NCI-H146 (cell line): ENCODE results near the gene C17orf78.
A peak's percentile ranks its signal among the peaks of the same experiment; 100 is the strongest.
"Not testable (repeated sequence)": the region's sequence is repeated elsewhere in the genome, so short reads cannot be mapped to it uniquely, and the experiment has no call there.

Experiments used
- DNase-seq: peaks from one replicate; lab custom pipeline; 2025; lab: John Stamatoyannopoulos, UW

The C17orf78 gene

DNA sequence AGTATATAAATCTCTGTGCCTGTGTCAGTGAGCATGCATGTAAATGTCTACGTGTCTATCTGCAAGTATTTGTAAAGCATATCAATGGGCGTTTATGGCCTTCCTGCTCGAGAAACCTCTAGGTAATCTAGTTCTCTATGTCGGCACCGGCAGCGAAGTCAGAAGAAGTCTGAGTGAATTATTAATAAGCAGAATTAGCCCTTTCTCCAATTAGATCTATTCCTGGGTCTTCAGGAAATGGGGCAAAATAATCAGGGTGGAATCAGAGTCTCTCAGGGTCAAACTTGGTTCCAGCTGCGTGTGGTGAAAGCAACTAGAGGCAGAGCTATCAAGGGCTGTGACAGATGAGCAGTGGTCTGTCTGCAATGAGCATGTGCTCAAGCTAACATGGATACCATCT is at the start of gene C17orf78:
Gene C17orf78 (plus strand): TSS at position 280 of the 400 bp plus-strand sequence. CDS start 108 bp downstream, at position 388.
- no peak for DNase-seq

DNA sequence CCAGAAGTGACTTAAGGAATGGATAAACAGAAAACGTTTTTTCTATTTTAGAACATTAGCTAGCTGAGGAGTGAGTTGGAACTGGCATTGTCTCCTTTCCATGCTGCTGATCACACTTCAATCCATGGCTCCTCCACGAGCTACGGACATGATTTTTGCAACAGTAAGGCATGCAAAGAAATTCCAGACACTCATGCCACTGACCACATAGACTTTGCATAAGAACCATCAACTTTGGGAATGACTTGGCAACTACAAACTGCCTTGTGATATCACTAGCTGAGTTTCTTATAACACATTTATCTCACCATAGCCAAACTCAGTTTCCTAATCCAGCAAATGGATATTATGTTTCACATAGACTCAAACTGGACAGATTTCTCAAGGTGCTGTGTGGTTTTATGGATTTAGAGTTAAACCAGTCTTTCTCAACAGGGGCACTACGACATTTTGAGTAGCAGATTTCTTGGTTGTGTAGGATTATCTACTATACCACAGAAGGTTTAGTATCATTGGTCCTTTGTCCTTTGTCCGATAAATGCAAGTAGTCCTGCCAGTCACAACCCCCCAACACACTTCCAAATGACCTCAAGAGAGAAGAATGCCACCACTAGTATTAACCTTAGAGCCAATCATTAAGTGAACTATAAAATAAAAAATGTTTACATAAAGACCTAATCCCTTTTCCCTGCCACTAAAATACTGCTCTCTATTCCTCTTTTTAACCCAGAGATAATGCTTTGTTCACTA is 48.3 kb upstream of the C17orf78 start:
- DNase-seq, result no peak

GRCh38 chr17:37338847-37339246 is 36.9 kb upstream of the C17orf78 start:
- DNase-seq, result no peak

DNA sequence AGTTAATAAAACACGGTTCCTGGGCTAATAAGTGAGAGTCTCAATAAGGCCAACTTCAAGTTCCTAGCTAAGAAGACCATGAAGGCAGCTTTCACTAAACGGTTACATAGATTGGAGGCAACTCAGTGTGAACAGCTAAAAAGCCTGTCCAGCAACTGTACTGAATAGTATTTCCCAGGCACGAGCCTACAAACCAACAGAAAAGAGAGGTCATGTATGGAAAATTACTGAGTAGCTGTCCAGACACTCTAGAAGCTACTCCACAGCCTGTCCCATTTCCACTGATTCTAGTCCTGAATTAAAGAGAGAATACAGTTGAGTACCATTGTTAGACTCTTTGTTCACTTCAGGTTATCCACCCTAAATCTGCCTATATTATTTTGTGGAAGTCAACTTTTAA is 36.5 kb upstream of the C17orf78 start:
- DNase-seq, result no peak

DNA sequence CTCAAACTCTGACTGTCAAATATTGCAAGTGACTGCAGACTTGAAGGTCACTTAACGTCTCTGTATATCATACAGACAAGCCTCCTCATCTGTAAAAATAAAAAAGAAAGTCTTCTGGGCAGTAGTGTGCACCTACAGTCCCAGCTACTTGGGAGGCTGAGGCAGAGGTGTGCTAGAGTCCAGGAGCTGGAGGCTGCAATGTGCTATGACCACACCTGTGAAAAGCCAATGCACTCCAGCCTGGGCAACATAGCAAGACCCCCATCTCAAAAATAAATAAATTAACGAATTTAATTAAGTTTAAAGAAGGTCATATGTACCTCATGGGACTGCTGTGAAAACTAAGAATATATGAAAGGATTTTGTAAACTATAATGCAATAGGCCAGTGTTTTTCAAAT is 35.0 kb upstream of the C17orf78 start:
- DNase-seq, result no peak

- no peak for DNase-seq
Observed at GRCh38 chr17:37342589-37342988, 33.2 kb upstream of the C17orf78 start.

DNA sequence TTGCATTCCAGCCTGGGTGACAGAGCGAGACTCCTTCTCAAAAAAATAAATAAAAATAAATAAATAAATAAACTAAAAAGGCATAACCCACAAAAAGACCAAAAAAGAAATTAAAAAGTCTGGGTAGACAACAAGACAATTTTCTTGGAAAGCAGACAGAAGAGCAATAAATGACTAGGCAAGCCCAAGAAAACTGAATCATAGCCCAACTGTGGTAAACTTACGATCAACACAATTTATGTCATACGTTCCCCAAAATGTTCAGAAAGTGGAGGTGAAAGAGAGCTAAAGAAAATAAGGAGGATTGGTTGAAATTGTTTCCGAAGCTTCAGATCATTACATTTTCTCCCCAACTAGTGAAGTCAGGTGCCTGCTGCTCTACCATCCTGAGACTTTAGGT is 31.3 kb upstream of the C17orf78 start:
- DNase-seq, result no peak

- DNase-seq, result not testable (repeated sequence)
Observed at GRCh38 chr17:37346863-37347402, 28.9 kb upstream of the C17orf78 start.

GRCh38 chr17:37356796-37357569 is 18.8 kb upstream of the C17orf78 start:
- DNase-seq, result not testable (repeated sequence)

GRCh38 chr17:37358098-37358829 is 17.5 kb upstream of the C17orf78 start:
- peak; percentile 85 for DNase-seq

DNA sequence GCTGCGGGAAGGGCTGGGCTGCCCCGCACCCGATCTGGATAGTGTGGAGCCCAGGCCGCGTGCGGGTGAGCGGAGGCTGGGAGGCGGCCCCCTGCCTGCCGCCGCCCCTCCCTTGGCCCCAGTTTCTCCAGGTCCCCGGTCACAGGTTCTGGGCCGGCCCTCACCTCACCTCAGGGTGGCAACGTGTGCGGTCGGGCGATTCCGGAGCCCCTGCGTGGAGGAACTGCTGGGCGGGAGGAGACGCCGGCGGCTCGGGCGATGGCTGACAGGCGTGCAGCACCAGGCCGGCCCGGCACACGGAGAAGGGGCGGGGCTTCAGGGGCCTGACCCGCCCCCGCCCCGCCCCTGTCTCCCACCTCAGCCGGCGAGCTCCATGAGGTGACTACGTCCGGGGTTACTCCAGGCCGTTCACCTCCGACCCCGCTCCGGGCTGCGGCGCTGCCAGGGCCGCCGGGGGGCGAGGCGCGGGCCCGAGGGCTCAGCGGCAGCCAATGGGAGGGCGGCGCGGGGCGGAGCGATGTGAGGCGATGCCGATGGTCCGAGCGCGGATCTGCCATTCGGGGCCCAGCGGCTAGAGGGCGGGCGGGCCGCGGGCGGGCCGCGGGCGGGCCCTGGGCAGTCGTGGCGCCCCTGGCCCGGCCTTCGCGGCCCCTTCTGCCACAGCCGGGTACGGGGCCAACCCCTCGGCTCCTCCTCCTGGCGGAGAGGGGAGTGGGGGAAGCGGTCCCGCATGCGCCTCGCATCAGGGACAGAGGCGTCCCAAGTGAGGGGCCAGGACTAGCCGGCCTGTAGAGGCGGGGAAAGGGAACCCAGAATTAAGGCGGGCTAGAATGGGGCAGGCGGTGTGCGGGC is 16.7 kb upstream of the C17orf78 start:
- peak; percentile 97 for DNase-seq

- DNase-seq, result peak; percentile 42
Observed at GRCh38 chr17:37359682-37360188, 16.1 kb upstream of the C17orf78 start.

DNA sequence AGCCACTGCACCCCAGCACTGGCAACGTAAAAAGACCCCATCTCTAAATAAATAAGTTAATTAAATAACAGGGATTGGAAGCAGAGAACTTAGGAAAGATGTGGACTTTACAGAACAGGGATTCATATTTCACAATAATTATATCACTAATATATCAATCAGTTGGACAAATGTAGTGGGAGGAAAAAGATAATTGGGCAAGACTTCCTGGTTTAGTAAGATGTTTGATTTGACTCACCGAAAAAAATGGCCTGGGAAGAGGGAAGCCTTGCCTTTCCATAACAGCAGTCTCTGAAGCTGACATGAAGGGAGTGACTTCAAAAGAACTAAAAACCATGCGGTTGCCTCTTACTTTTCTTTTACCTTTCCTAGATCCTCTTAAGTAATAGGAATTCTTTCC is 15.2 kb upstream of the C17orf78 start:
- no peak for DNase-seq

GRCh38 chr17:37361543-37361942 is 14.2 kb upstream of the C17orf78 start:
- no peak for DNase-seq

- no peak for DNase-seq
Observed at GRCh38 chr17:37365589-37365988, 10.2 kb upstream of the C17orf78 start.

DNA sequence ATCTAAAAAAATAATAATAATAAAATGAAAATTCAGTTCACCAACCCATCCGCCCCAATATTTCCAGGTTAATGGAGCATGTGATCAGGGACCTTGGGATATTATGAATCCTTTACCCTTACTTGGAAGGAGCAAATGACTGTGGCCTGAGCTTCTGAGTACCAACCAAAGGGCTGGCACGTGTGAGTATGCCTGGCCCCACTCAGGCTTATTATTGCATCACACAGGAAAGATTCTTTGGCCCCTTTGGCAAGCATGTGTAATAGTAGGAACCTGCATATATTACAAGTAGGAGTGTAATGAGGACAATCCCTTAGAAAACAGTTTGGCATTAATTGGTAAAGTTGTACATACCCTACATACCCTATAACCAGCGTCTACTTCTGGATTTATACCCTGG is 7.2 kb upstream of the C17orf78 start:
- no peak for DNase-seq

DNA sequence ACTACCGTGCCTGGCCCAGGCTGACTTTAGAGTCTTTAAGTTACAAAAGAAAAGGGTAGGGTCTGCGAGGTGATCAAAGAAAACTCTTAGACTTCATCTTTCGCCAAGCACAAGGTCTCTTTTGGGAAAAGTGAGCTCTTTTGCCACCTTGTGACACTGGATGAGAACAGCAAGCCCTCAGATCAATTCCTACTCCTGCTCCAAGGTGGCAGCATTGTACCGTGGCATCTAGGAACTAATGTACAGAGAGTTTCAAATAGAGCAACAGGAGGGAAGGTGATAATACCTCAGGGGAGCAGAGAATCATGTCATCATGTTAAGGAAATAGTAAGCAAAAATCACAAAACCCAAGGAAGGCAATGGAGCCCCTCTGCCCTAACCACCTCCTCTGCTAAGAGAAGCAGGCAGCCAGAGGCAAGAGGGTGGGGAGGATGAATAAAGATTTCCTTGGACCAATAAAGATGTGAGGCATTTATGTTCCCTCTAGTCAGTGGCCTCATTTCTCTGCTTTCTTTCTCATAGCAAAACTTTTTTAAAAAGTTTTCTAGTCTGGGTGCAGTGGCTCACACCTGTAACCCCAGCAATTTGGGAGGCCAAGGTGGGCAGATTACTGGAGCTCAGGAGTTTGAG is 2.1 kb upstream of the C17orf78 start:
- peak; percentile 78 for DNase-seq

- no peak for DNase-seq
Observed at GRCh38 chr17:37382056-37382455, 6.3 kb downstream of the C17orf78 start.

DNA sequence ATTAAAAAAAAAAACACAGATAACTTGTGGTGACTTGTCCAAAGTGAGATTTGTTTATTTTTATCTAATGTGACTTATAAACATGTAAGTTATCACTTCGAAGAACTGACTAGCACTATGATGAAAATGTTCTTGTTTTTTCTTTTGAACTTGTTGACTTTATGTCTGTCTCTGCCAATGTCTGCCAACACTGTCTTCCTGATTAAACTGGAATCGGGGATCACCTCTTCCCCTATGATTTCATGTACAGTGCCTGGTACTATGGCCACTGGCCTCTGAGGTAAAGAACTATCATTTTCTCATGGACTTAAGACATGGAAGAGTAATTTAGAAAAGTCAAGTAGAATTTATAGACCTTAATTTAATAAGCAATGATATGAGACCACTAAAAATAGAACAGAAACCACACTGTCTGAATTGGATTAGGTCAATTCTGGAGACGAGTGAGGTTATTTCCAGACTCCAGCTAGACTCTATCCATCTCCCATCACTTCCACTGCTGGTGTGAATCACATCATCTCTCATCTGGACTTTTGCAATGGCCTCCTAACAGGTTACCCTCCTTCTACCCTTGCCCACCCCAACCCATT is 8.9 kb downstream of the C17orf78 start:
- DNase-seq, result no peak

DNA sequence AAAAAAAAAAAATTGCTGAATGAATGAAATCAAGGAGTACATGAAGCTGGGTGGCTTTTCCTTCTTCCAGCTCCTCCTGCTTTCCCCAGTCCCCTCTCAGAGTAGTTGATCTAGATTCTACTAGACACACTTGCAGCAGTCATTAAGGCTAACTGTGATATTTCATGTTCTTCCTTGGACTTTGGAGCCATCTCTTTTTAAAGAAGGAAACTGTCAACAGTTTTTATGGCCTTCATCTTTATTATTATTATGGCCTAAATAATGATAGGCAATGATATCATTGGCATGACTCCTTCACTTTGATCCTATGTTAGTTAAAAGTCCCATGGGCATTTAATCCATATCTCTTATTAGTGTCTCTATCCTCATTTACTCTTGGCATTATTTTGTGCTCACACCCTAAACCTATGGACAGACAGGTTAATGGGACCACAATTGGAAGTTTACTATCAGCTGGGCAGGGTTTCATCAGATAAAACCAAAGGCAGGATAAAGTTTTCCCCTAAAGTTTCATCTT is 9.7 kb downstream of the C17orf78 start:
- no peak for DNase-seq
